HCT116 (cell line): Measurements from ENCODE around the gene ESPL1. TPM values are rescaled to one million over a fixed set of nuclear protein-coding genes. Genes with fewer than 3 reads are reported as not detected.
A peak's percentile ranks its signal among the peaks of the same experiment; 100 is the strongest.

ENCODE experiments used
- ATAC-seq: fragments of 200-7000 bp; cut with Tn5 transposase; 2 replicates; pipeline ENCODE4 v1.9.1; 2020; ENCODE audit warnings: mild to moderate bottlenecking, moderate library complexity
- BruUV-seq: library from RNA; stranded (reverse); fragments of 400-500 nt; replicated peaks from 2 replicates; lab custom pipeline; 2021; lab: Mats Ljungman, UMichigan
- CTCF ChIA-PET: fragments of 300-600 bp; sonication (Branson Sonifier 250); formaldehyde crosslinking; loops from one replicate; lab custom pipeline; 2021; ENCODE audit warnings: antibody characterized with exemption; lab: Charles Lee
- POLR2A ChIA-PET: fragments of 300-600, 350-600 bp; sonication (Branson Sonifier 250); formaldehyde crosslinking; loops from one replicate; lab custom pipeline; 2021; ENCODE audit warnings: antibody characterized with exemption; lab: Charles Lee
- RAD21 ChIA-PET, 2 experiments: fragments of 300-600 bp; sonication (Branson Sonifier 250); formaldehyde crosslinking; loops; one replicate each; lab custom pipeline; 2023; ENCODE audit warnings: low total read pairs in 2 of 2; ENCODE audit not compliant: uncharacterized antibody in 2 of 2, unreplicated experiment in 2 of 2, low non-redundant PET in 1 of 2; lab: Charles Lee
- DNase-seq: peaks from one replicate; pipeline ENCODE4 v3.0.0-alpha.2; 2010; ENCODE audit warnings: low read depth, low spot score
- H2AFZ ChIP-seq: fragments of 200-600 bp; shearing (Covaris generic), sonication (generic); 2 replicates; pipeline ENCODE4 v1.6.1; 2017; ENCODE audit warnings: low read depth, mixed run types, mixed read lengths, antibody characterized with exemption, low read length; ENCODE audit not compliant: poor library complexity, severe bottlenecking
- H3K27ac ChIP-seq: 2 replicates; pipeline ENCODE4 v1.5.1; 2012; ENCODE audit warnings: low read depth, low read length
- H3K27me3 ChIP-seq: fragments of 200-600 bp; sonication (generic); 2 replicates; pipeline ENCODE4 v1.6.1; 2016; ENCODE audit warnings: mixed run types, low read length, mixed read lengths; ENCODE audit not compliant: insufficient read depth
- H3K36me3 ChIP-seq, 2 experiments: fragments of 200-500 bp in 1 of 2; fragments of 200-600 bp in 1 of 2; sonication (Bioruptor generic) in 1 of 2; sonication (generic) in 1 of 2; 2 replicates each; pipeline versions ENCODE4 v1.5.1 to v1.6.1; 2014 to 2016; ENCODE audit warnings: low read length in 2 of 2, inconsistent platforms in 1 of 2, mixed read lengths in 1 of 2, mixed run types in 1 of 2; ENCODE audit not compliant: insufficient read depth in 2 of 2, control insufficient read depth in 1 of 2
- H3K4me1 ChIP-seq, 2 experiments: fragments of 200-600 bp in 1 of 2; sonication (generic) in 1 of 2; 2 replicates each; pipeline versions ENCODE4 v1.5.1 to v1.6.1; 2012 to 2017; ENCODE audit warnings: low read length in 2 of 2, inconsistent platforms in 1 of 2, mild to moderate bottlenecking in 1 of 2, mixed read lengths in 1 of 2, mixed run types in 1 of 2, moderate library complexity in 1 of 2; ENCODE audit not compliant: insufficient read depth in 2 of 2, control insufficient read depth in 1 of 2
- H3K4me2 ChIP-seq: fragments of 200-600 bp; sonication (generic); 2 replicates; pipeline ENCODE4 v1.6.1; 2017; ENCODE audit warnings: mixed run types, low read length, mixed read lengths
- H3K4me3 ChIP-seq, 2 experiments: fragments of 200-600 bp in 1 of 2; sonication (generic) in 1 of 2; replicated peaks in 1 of 2; 2 replicates each; pipeline ENCODE4 v1.5.1; 2011 to 2016; ENCODE audit warnings: low read length in 2 of 2, control low read depth in 1 of 2, low read depth in 1 of 2, mild to moderate bottlenecking in 1 of 2, mixed read lengths in 1 of 2, mixed run types in 1 of 2
- H3K79me2 ChIP-seq: fragments of 200-600 bp; sonication (generic); 2 replicates; pipeline ENCODE4 v1.6.1; 2017; ENCODE audit warnings: mild to moderate bottlenecking, mixed run types, low read length, moderate library complexity, mixed read lengths; ENCODE audit not compliant: insufficient read depth
- H3K9ac ChIP-seq: fragments of 200-600 bp; sonication (generic); 2 replicates; pipeline ENCODE4 v1.6.1; 2016; ENCODE audit warnings: low read length, mixed read lengths
- H3K9me2 ChIP-seq: fragments of 200-600 bp; sonication (generic), shearing (Covaris generic); 2 replicates; pipeline ENCODE4 v1.6.1; 2017; ENCODE audit warnings: mixed run types, mild to moderate bottlenecking, moderate library complexity; ENCODE audit not compliant: insufficient read depth
- H3K9me3 ChIP-seq, 2 experiments: fragments of 200-500 bp in 1 of 2; fragments of 200-600 bp in 1 of 2; sonication (Bioruptor generic) in 1 of 2; sonication (generic) in 1 of 2; 2 replicates each; pipeline ENCODE4 v1.6.1; 2014 to 2017; ENCODE audit warnings: low read length in 2 of 2, mixed read lengths in 2 of 2, inconsistent platforms in 1 of 2, low read depth in 1 of 2, mild to moderate bottlenecking in 1 of 2, mixed run types in 1 of 2, moderate library complexity in 1 of 2; ENCODE audit not compliant: control insufficient read depth in 1 of 2, insufficient read depth in 1 of 2
- H4K20me1 ChIP-seq: fragments of 200-600 bp; sonication (generic), shearing (Covaris generic); 2 replicates; pipeline ENCODE4 v1.6.1; 2017; ENCODE audit warnings: mixed run types, mild to moderate bottlenecking, moderate library complexity; ENCODE audit not compliant: insufficient read depth
- CEBPB ChIP-seq: IDR thresholded peaks from 2 replicates; pipeline ENCODE4 v1.6.1; 2012; ENCODE audit warnings: low read depth
- EZH2phosphoT487 ChIP-seq: fragments of 200-600 bp; IDR thresholded peaks from 2 replicates; pipeline ENCODE4 v1.6.1; 2018; ENCODE audit warnings: antibody characterized with exemption, borderline replicate concordance
- POLR2AphosphoS5 ChIP-seq: IDR thresholded peaks from 2 replicates; pipeline ENCODE4 v1.6.1; 2011; ENCODE audit warnings: mild to moderate bottlenecking, low read depth, low read length, moderate library complexity
- SP1 ChIP-seq: IDR thresholded peaks from 2 replicates; pipeline ENCODE4 v1.6.1; 2012; ENCODE audit warnings: low read depth
- TCF7L2 ChIP-seq: IDR thresholded peaks from 2 replicates; pipeline ENCODE4 v1.7.0; 2011; ENCODE audit warnings: borderline replicate concordance, inconsistent platforms; ENCODE audit not compliant: insufficient read depth, insufficient read length; ENCODE audit errors: extremely low read depth
- ZFX ChIP-seq: fragments of 450-650 bp; IDR thresholded peaks from 2 replicates; pipeline ENCODE4 v1.6.1; 2017
- intact Hi-C: fragments of 100-400 bp; cut with micrococcal nuclease; formaldehyde crosslinking; loops from 2 replicates; pipeline ENCODE4 v1.10.0; 2022
- total RNA-seq: library from RNA; stranded (reverse); gene quantifications from one replicate; pipeline ENCODE4 v1.2.1, GENCODE V29; 2021; ENCODE audit not compliant: unreplicated experiment

Gene ESPL1
- total RNA-seq, 1 experiment from 2014 or later = 50.3 TPM

DNA sequence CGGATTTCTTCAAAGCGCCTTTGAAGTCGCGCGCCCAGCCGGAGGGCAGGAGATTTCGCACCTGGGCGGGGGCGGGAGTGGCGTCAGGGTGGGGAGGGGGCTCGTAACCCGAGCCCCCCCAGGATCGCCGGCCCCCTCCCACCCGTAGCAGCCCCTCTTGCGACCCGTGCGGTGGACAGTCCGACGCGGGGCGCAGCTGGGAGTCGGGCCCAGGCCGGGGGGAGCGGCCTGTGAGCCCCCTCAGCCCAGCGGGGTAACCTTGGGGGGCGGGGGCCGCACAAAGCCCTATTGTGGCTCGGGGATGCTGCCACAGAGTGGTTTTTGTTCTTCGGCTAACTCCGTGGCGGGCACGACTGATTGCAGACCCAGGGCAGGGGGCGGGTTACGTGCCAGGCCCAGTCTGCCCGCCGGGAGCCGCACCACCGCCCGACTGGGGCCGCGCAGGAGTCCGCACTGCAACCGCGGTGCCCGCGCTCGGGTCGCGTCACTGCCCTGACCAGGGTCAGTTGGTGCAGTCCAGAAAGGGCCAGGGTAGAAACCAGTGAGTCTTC, 57.5 kb downstream of the ESPL1 start:
- ATAC-seq (no peak), DNase-seq (no peak)
- H3K9me3 ChIP-seq = no peaks in the 10 kb centered on the region
- peaks cover 19 to 47% of the 10 kb centered on the region in 2 experiments for H3K4me1 ChIP-seq
- intact Hi-C loops = loop anchor here (2.0 to 10.0 kb wide), 2 partner anchors 55 to 349 kb away; partner anchors contain the start of genes ATP5MC2 and SP1
- TF ChIP-seq EZH2phosphoT487 = no peak
- TF ChIP-seq ZFX = 0 out of 2 replicates have a peak, but pooled peaks have one; percentile 1
- TF ChIP-seq TCF7L2 = peak; percentile 33
- TF ChIP-seq CEBPB = no peak
- TF ChIP-seq, all 23 proteins: peak for 2
- Histone ChIP-seq H4K20me1 (no peaks in the 10 kb centered on the region), H3K4me3 (peak overlapping the region; percentile 56 to 61), H2AFZ (no peak overlapping the region), H3K9me2 (no peaks in the 10 kb centered on the region), H3K36me3 (no peaks in the 10 kb centered on the region), H3K9ac (peak overlapping the region; percentile 79), H3K27me3 (no peaks in the 10 kb centered on the region), H3K27ac (peak overlapping the region; percentile 79), H3K4me2 (peak overlapping the region; percentile 89), H3K79me2 (peaks cover 3% of the 10 kb centered on the region; the same call in 1 of the 2 replicates)
- ChIA-PET RAD21 (interaction anchor here (0.9 to 1.0 kb wide), 3 partner anchors 19 to 23 kb away, joined by 3 to 4 read pairs (median 3); no protein-coding TSS in a partner anchor), POLR2A (interaction anchor here (1.1 to 2.1 kb wide), 3 partner anchors 54 to 175 kb away, joined by 3 to 6 read pairs (median 6); partner anchors contain the start of genes SP1 and TARBP2), CTCF (interaction anchor here (0.7 to 2.7 kb wide), 7 partner anchors 20 to 196 kb away, joined by 3 to 7 read pairs (median 5); partner anchors contain the start of gene TARBP2)
- no TSS peak for BruUV-seq

DNA sequence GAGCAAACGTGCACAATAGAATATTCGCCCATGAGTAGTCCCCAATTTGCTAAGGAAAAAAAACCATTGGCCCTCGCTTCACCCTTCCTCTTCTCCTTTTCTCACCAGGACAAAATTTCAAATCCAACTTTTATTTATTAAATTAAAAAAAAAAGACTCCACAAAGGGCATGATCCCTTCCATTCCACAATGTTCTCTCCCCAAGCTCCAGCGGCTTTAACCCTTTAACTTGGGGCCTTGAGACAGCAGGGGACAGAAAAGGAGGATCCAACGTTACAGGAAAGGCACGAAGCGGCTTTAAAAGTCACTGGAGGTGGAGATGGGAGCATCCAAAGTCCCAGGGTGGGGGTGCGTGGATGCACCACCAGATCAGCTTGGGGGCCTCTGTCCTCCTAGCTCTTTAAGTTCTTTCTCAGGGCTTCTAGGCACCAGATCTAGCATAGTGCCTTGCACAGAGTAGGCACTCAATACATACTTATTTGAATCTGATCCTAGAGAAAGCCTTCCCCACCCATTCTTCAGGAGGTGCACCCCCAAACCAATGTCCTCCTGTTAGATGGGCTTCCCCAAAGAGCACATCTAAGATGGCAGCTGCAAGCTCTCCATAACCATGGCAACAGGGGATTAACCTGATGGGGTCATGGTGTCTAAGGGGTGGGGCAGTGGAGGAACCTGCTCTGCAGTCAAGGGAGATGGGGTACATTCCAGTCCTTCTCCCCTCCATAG, 58.5 kb downstream of the ESPL1 start:
- Histone ChIP-seq H3K27ac (no peak overlapping the region), H3K27me3 (no peaks in the 10 kb centered on the region), H3K4me2 (no peak overlapping the region), H3K9me3 (no peaks in the 10 kb centered on the region), H3K36me3 (no peaks in the 10 kb centered on the region), H3K4me1 (peaks cover 17 to 43% of the 10 kb centered on the region in 2 experiments), H2AFZ (no peak overlapping the region), H3K79me2 (no peaks in the 10 kb centered on the region), H3K9ac (no peak overlapping the region), H3K9me2 (no peaks in the 10 kb centered on the region), H4K20me1 (no peaks in the 10 kb centered on the region), H3K4me3 (no peak overlapping the region)
- ChIA-PET POLR2A (no interaction called here), CTCF (interaction anchor here (0.8 to 2.8 kb wide), 7 partner anchors 18 to 195 kb away, joined by 3 to 18 read pairs (median 7); partner anchors contain the start of genes NPFF and TARBP2), RAD21 (interaction anchor here (1.1 to 1.2 kb wide), 3 partner anchors 18 to 95 kb away, joined by 3 to 5 read pairs (median 4); no protein-coding TSS in a partner anchor)
- no peak for TF ChIP-seq SP1
- no peak for TF ChIP-seq POLR2AphosphoS5
- TSS peak; percentile 23 for BruUV-seq
- DNase-seq = no peak
- intact Hi-C loops = loop anchor here (1.0 to 10.0 kb wide), 2 partner anchors 95 to 348 kb away; partner anchors contain the start of gene ATP5MC2
- no peak for ATAC-seq
